ENCODE results near the gene PTGER2.

DNA sequence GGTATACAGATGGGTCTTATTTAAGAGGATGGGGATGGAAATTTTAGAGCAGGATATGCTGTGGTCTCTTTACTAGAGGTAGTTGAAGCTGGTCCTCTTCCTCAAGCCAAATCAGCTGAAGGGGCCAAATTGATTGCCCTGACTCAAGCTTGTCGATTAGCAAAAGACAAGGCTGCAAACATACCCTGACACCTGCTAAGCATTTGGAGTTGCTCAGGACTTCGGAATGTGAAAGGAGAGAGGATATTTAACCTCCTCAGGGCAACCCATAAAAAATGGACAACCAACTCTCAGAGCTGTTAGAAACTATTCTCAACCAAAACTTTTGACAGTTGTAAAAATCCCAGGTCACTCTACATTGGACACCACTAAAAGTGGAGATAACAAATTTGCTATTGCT is 31.0 kb upstream of the PTGER2 start:
- TF ChIP-seq, protein P1, sequence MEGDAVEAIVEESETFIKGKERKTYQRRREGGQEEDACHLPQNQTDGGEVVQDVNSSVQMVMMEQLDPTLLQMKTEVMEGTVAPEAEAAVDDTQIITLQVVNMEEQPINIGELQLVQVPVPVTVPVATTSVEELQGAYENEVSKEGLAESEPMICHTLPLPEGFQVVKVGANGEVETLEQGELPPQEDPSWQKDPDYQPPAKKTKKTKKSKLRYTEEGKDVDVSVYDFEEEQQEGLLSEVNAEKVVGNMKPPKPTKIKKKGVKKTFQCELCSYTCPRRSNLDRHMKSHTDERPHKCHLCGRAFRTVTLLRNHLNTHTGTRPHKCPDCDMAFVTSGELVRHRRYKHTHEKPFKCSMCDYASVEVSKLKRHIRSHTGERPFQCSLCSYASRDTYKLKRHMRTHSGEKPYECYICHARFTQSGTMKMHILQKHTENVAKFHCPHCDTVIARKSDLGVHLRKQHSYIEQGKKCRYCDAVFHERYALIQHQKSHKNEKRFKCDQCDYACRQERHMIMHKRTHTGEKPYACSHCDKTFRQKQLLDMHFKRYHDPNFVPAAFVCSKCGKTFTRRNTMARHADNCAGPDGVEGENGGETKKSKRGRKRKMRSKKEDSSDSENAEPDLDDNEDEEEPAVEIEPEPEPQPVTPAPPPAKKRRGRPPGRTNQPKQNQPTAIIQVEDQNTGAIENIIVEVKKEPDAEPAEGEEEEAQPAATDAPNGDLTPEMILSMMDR (IDR thresholded peaks at IDR 0.05; ENCODE audit: poor library complexity, severe bottlenecking) = no peak
- TF ChIP-seq SMC3 (conservative IDR thresholded peaks at IDR 0.05; ENCODE audit: poor library complexity) (no peak), EP300 (conservative IDR thresholded peaks at IDR 0.05; ENCODE audit: poor library complexity, severe bottlenecking) (no peak), TAF1 (IDR thresholded peaks at IDR 0.05; ENCODE audit: low read depth) (no peak), EZH2 (IDR thresholded peaks at IDR 0.05; ENCODE audit: borderline replicate concordance, insufficient read depth, low read length, poor library complexity, severe bottlenecking) (no peak), RAD21 (conservative IDR thresholded peaks at IDR 0.05) (no peak)
- TF ChIP-seq, protein P2, sequence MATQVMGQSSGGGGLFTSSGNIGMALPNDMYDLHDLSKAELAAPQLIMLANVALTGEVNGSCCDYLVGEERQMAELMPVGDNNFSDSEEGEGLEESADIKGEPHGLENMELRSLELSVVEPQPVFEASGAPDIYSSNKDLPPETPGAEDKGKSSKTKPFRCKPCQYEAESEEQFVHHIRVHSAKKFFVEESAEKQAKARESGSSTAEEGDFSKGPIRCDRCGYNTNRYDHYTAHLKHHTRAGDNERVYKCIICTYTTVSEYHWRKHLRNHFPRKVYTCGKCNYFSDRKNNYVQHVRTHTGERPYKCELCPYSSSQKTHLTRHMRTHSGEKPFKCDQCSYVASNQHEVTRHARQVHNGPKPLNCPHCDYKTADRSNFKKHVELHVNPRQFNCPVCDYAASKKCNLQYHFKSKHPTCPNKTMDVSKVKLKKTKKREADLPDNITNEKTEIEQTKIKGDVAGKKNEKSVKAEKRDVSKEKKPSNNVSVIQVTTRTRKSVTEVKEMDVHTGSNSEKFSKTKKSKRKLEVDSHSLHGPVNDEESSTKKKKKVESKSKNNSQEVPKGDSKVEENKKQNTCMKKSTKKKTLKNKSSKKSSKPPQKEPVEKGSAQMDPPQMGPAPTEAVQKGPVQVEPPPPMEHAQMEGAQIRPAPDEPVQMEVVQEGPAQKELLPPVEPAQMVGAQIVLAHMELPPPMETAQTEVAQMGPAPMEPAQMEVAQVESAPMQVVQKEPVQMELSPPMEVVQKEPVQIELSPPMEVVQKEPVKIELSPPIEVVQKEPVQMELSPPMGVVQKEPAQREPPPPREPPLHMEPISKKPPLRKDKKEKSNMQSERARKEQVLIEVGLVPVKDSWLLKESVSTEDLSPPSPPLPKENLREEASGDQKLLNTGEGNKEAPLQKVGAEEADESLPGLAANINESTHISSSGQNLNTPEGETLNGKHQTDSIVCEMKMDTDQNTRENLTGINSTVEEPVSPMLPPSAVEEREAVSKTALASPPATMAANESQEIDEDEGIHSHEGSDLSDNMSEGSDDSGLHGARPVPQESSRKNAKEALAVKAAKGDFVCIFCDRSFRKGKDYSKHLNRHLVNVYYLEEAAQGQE (IDR thresholded peaks at IDR 0.05; ENCODE audit: borderline replicate concordance) = no peak

Data from neural cell (in vitro differentiated cells).